A673 (cell line): ENCODE measurements around the gene ADAMTS6. TPM values are rescaled to one million over a fixed set of nuclear protein-coding genes. Genes with fewer than 3 reads are reported as not detected.

ENCODE experiments used
- BruUV-seq: library from RNA; stranded (reverse); fragments of 400-500 nt; replicated peaks from 2 replicates; lab custom pipeline; 2021; lab: Mats Ljungman, UMichigan
- CTCF ChIA-PET: fragments of 300-600 bp; sonication (Branson Sonifier 250); formaldehyde crosslinking; loops from one replicate; lab custom pipeline; 2022; ENCODE audit warnings: antibody characterized with exemption; lab: Charles Lee
- POLR2A ChIA-PET: fragments of 300-600 bp; sonication (Branson Sonifier 250); formaldehyde crosslinking; loops from one replicate; lab custom pipeline; 2022; ENCODE audit warnings: antibody characterized with exemption; ENCODE audit not compliant: low non-redundant PET; lab: Charles Lee
- DNase-seq: peaks from one replicate; pipeline ENCODE4 v3.0.0-alpha.2; 2015; ENCODE audit warnings: low spot score
- H3K27ac ChIP-seq: fragments of 200-600 bp; sonication (generic); 2 replicates; pipeline ENCODE4 v1.5.1; 2016; ENCODE audit warnings: mixed run types, low read depth, mild to moderate bottlenecking, mixed read lengths, antibody characterized with exemption, low read length; ENCODE audit not compliant: poor library complexity, severe bottlenecking
- H3K27me3 ChIP-seq: fragments of 200-600 bp; sonication (generic); replicated peaks from 2 replicates; pipeline ENCODE4 v1.6.1; 2017; ENCODE audit warnings: mixed run types, low read depth, mild to moderate bottlenecking, mixed read lengths, antibody characterized with exemption, low read length; ENCODE audit not compliant: insufficient read depth, poor library complexity
- H3K36me3 ChIP-seq: fragments of 200-600 bp; sonication (generic); 2 replicates; pipeline ENCODE4 v1.6.1; 2016; ENCODE audit warnings: mixed run types, mild to moderate bottlenecking, mixed read lengths, antibody characterized with exemption, low read length; ENCODE audit not compliant: insufficient read depth, poor library complexity, severe bottlenecking
- H3K4me1 ChIP-seq: fragments of 200-600 bp; sonication (generic); 2 replicates; pipeline ENCODE4 v1.6.1; 2017; ENCODE audit warnings: mixed run types, mild to moderate bottlenecking, mixed read lengths, antibody characterized with exemption, low read length; ENCODE audit not compliant: insufficient read depth, poor library complexity, severe bottlenecking
- H3K4me3 ChIP-seq: fragments of 200-600 bp; sonication (generic); 2 replicates; pipeline ENCODE4 v1.5.1; 2016; ENCODE audit warnings: low read depth, mixed run types, mild to moderate bottlenecking, mixed read lengths, low read length; ENCODE audit not compliant: poor library complexity, severe bottlenecking
- H3K9me3 ChIP-seq: fragments of 200-600 bp; sonication (generic); 2 replicates; pipeline ENCODE4 v1.6.1; 2016; ENCODE audit warnings: mixed run types, low read depth, mild to moderate bottlenecking, mixed read lengths, antibody characterized with exemption, low read length; ENCODE audit not compliant: poor library complexity, severe bottlenecking
- CTCF ChIP-seq: fragments of 300-800, 200-600 bp; sonication (generic); conservative IDR thresholded peaks from 2 replicates; pipeline ENCODE4 v1.5.1; 2017; ENCODE audit warnings: low read depth, mild to moderate bottlenecking, antibody characterized with exemption, low read length, moderate library complexity, mixed read lengths
- EZH2 ChIP-seq: fragments of 200-600 bp; sonication (generic); IDR thresholded peaks from 2 replicates; pipeline ENCODE4 v1.6.1; 2017; ENCODE audit warnings: borderline replicate concordance, low read depth, mild to moderate bottlenecking, mixed read lengths, antibody characterized with exemption, low read length; ENCODE audit not compliant: poor library complexity, severe bottlenecking
- intact Hi-C: fragments of 100-400 bp; cut with micrococcal nuclease; formaldehyde crosslinking; loops from one replicate; pipeline ENCODE4 v1.10.0; 2022; ENCODE audit not compliant: unreplicated experiment
- total RNA-seq: library from RNA; stranded (reverse); gene quantifications from 2 replicates; pipeline ENCODE4 v1.2.3, GENCODE V29; 2021

Gene ADAMTS6
- total RNA-seq, 1 experiment from 2014 or later: 2.6 TPM

GRCh38 chr5:65137631-65138030 is 344.1 kb downstream of the ADAMTS6 start:
- POLR2A ChIA-PET: no interaction called here
- no peak overlapping the region for H3K27ac ChIP-seq
- H3K4me1 ChIP-seq: peaks cover 18% of the 10 kb centered on the region
- CTCF ChIA-PET: no interaction called here
- no peak for DNase-seq
- no peaks in the 10 kb centered on the region for H3K9me3 ChIP-seq
- H3K27me3 ChIP-seq: no peaks in the 10 kb centered on the region
- BruUV-seq: no TSS peak
- TF ChIP-seq CTCF: no peak
- no peak for TF ChIP-seq EZH2
- H3K4me3 ChIP-seq: no peak overlapping the region
- no peaks in the 10 kb centered on the region for H3K36me3 ChIP-seq
- intact Hi-C loops: no loop called here

GRCh38 chr5:65133477-65134110 is 348.1 kb downstream of the ADAMTS6 start:
- intact Hi-C loops: no loop called here
- DNase-seq: no peak
- ChIA-PET CTCF (no interaction called here), POLR2A (no interaction called here)
- Histone ChIP-seq H3K9me3 (no peaks in the 10 kb centered on the region), H3K4me1 (peaks cover 3% of the 10 kb centered on the region), H3K36me3 (no peaks in the 10 kb centered on the region), H3K27me3 (no peaks in the 10 kb centered on the region), H3K4me3 (no peak overlapping the region), H3K27ac (no peak overlapping the region)
- no TSS peak for BruUV-seq
- TF ChIP-seq EZH2 (no peak), CTCF (no peak)

GRCh38 chr5:65132386-65132785 is 349.3 kb downstream of the ADAMTS6 start:
- ChIA-PET POLR2A (no interaction called here), CTCF (no interaction called here)
- Histone ChIP-seq H3K36me3 (no peaks in the 10 kb centered on the region), H3K27me3 (no peaks in the 10 kb centered on the region), H3K9me3 (no peaks in the 10 kb centered on the region), H3K4me1 (peaks cover 3% of the 10 kb centered on the region), H3K27ac (no peak overlapping the region), H3K4me3 (no peak overlapping the region)
- intact Hi-C loops: no loop called here
- DNase-seq: no peak
- BruUV-seq: no TSS peak
- TF ChIP-seq CTCF (no peak), EZH2 (no peak)
